H1 (cell line): ENCODE measurements around the gene ARL10. TPM values are rescaled to one million over a fixed set of nuclear protein-coding genes. Genes with fewer than 3 reads are reported as not detected.

Experiments used
- CTCF ChIA-PET: fragments of 300-600 bp; sonication (Branson Sonifier 250); formaldehyde crosslinking; loops from one replicate; lab custom pipeline; 2021; ENCODE audit not compliant: partially characterized antibody; lab: Charles Lee
- POLR2A ChIA-PET: fragments of 300-600 bp; sonication (Branson Sonifier 250); formaldehyde crosslinking; loops from one replicate; lab custom pipeline; 2021; ENCODE audit warnings: inconsistent platforms; ENCODE audit not compliant: partially characterized antibody; lab: Charles Lee
- DNase-seq, 2 experiments: peaks; one replicate each; pipeline versions ENCODE4 v3.0.0 to v3.0.0-alpha.2; 2010 to 2022; ENCODE audit warnings: low spot score in 2 of 2, low read depth in 1 of 2, mixed read lengths in 1 of 2
- FAIRE-seq: peaks from 2 replicates; lab custom pipeline; 2011; peaks lifted over from hg19 to GRCh38; lab: Jason Lieb, UNC
- H2AFZ ChIP-seq: 2 replicates; pipeline ENCODE4 v1.8.1; 2012; ENCODE audit warnings: low read length, inconsistent platforms
- H2AK5ac ChIP-seq: 2 replicates; pipeline ENCODE4 v1.6.1; 2013; ENCODE audit warnings: low read depth, low read length
- H2BK120ac ChIP-seq: replicated peaks from 2 replicates; pipeline ENCODE3; 2013; ENCODE audit warnings: low read depth, low read length, inconsistent platforms
- H2BK12ac ChIP-seq: 2 replicates; pipeline ENCODE4 v1.6.1; 2013; ENCODE audit warnings: low read depth, low read length
- H2BK15ac ChIP-seq: 2 replicates; pipeline ENCODE4 v1.6.1; 2013; ENCODE audit warnings: low read length
- H2BK20ac ChIP-seq: 2 replicates; pipeline ENCODE4 v1.6.1; 2013; ENCODE audit warnings: low read length
- H2BK5ac ChIP-seq: 2 replicates; pipeline ENCODE4 v1.6.1; 2013; ENCODE audit warnings: low read depth, low read length
- H3K14ac ChIP-seq: 2 replicates; pipeline ENCODE4 v1.6.1; 2013; ENCODE audit warnings: inconsistent platforms; ENCODE audit not compliant: insufficient read length
- H3K18ac ChIP-seq: 2 replicates; pipeline ENCODE4 v1.6.1; 2013; ENCODE audit warnings: low read length; ENCODE audit errors: extremely low read depth
- H3K23ac ChIP-seq: 2 replicates; pipeline ENCODE4 v1.6.1; 2013; ENCODE audit warnings: inconsistent platforms; ENCODE audit not compliant: insufficient read length
- H3K23me2 ChIP-seq: 2 replicates; pipeline ENCODE4 v1.6.1; 2013; ENCODE audit warnings: low read depth, low read length
- H3K27ac ChIP-seq: 2 replicates; pipeline ENCODE4 v1.6.1; 2011; ENCODE audit warnings: low read depth, low read length, inconsistent platforms
- H3K27me3 ChIP-seq, 4 experiments: replicated peaks in 1 of 4; 1 replicate in 1 of 4; 2 replicates in 3 of 4; pipeline versions ENCODE4 v1.6.1 to v1.8.1; 2011 to 2013; ENCODE audit warnings: low read length in 3 of 4, mild to moderate bottlenecking in 3 of 4, inconsistent platforms in 2 of 4, mixed read lengths in 2 of 4, moderate library complexity in 1 of 4; ENCODE audit not compliant: control insufficient read depth in 3 of 4, insufficient read depth in 3 of 4; ENCODE audit errors: extremely low read depth in 1 of 4
- H3K36me3 ChIP-seq, 4 experiments: 2 replicates each; pipeline versions ENCODE4 v1.6.1 to v1.8.1; 2011 to 2013; ENCODE audit warnings: mild to moderate bottlenecking in 4 of 4, low read length in 3 of 4, moderate library complexity in 2 of 4, control low read depth in 1 of 4, inconsistent platforms in 1 of 4; ENCODE audit not compliant: insufficient read depth in 4 of 4, control insufficient read depth in 2 of 4
- H3K4ac ChIP-seq: replicated peaks from 2 replicates; pipeline ENCODE3; 2013; ENCODE audit warnings: low read length, low read depth, mixed read lengths, inconsistent platforms; ENCODE audit not compliant: insufficient read length
- H3K4me1 ChIP-seq, 4 experiments: replicated peaks in 1 of 4; 1 replicate in 1 of 4; 2 replicates in 3 of 4; pipeline versions ENCODE4 v1.6.1 to v1.8.1; 2011 to 2013; ENCODE audit warnings: low read length in 3 of 4, inconsistent platforms in 2 of 4, mixed read lengths in 1 of 4; ENCODE audit not compliant: insufficient read depth in 4 of 4, control insufficient read depth in 3 of 4
- H3K4me2 ChIP-seq, 2 experiments: 2 replicates each; pipeline versions ENCODE4 v1.6.1 to v1.8.1; 2011 to 2013; ENCODE audit warnings: low read depth in 2 of 2, low read length in 2 of 2, control low read depth in 1 of 2, inconsistent platforms in 1 of 2, mild to moderate bottlenecking in 1 of 2; ENCODE audit not compliant: insufficient read depth in 1 of 2
- H3K4me3 ChIP-seq, 4 experiments: fragments of 200-600, 300-600 bp in 1 of 4; sonication (generic), shearing (Covaris generic), sonication (Bioruptor Twin) in 1 of 4; 2 replicates each; pipeline versions ENCODE4 v1.5.1 to v1.8.1; 2011 to 2016; ENCODE audit warnings: low read length in 4 of 4, low read depth in 3 of 4, control low read depth in 2 of 4, inconsistent platforms in 2 of 4, mild to moderate bottlenecking in 2 of 4, mixed read lengths in 1 of 4, moderate library complexity in 1 of 4; ENCODE audit not compliant: insufficient read depth in 2 of 4; ENCODE audit errors: extremely low read depth in 1 of 4
- H3K56ac ChIP-seq: replicated peaks from 2 replicates; pipeline ENCODE3; 2013; ENCODE audit warnings: low read depth, mild to moderate bottlenecking, mixed read lengths, low read length, inconsistent platforms; ENCODE audit not compliant: insufficient read length
- H3K79me1 ChIP-seq: 2 replicates; pipeline ENCODE4 v1.6.1; 2013; ENCODE audit warnings: low read depth, low read length, control low read depth
- H3K79me2 ChIP-seq, 2 experiments: 2 replicates each; pipeline versions ENCODE4 v1.6.1 to v1.8.1; 2012 to 2013; ENCODE audit warnings: low read length in 2 of 2, mild to moderate bottlenecking in 2 of 2, inconsistent platforms in 1 of 2; ENCODE audit not compliant: insufficient read depth in 2 of 2, control insufficient read depth in 1 of 2
- H3K9ac ChIP-seq, 4 experiments: replicated peaks in 1 of 4; 1 replicate in 1 of 4; 2 replicates in 3 of 4; pipeline versions ENCODE4 v1.6.1 to v1.8.1; 2011 to 2013; ENCODE audit warnings: low read depth in 3 of 4, low read length in 3 of 4, control low read depth in 2 of 4, mild to moderate bottlenecking in 2 of 4, moderate library complexity in 2 of 4, inconsistent platforms in 1 of 4; ENCODE audit errors: extremely low read depth in 1 of 4
- H3K9me3 ChIP-seq, 2 experiments: 2 replicates each; pipeline versions ENCODE4 v1.6.1 to v1.8.1; 2012 to 2013; ENCODE audit warnings: mild to moderate bottlenecking in 2 of 2, moderate library complexity in 2 of 2, control low read depth in 1 of 2, inconsistent platforms in 1 of 2, low read depth in 1 of 2, low read length in 1 of 2, mixed read lengths in 1 of 2; ENCODE audit not compliant: insufficient read depth in 2 of 2
- H4K20me1 ChIP-seq, 2 experiments: replicated peaks in 1 of 2; 2 replicates each; pipeline versions ENCODE3 to v1.8.1; 2011 to 2013; ENCODE audit warnings: inconsistent platforms in 2 of 2, low read length in 2 of 2, mild to moderate bottlenecking in 1 of 2; ENCODE audit not compliant: insufficient read depth in 2 of 2, control insufficient read depth in 1 of 2
- H4K5ac ChIP-seq: 2 replicates; pipeline ENCODE4 v1.6.1; 2013; ENCODE audit warnings: low read length, low read depth, mixed read lengths, inconsistent platforms; ENCODE audit not compliant: insufficient read length
- H4K8ac ChIP-seq: 2 replicates; pipeline ENCODE4 v1.8.0; 2013; ENCODE audit warnings: mild to moderate bottlenecking, moderate library complexity, low read length, inconsistent platforms; ENCODE audit not compliant: insufficient read depth; ENCODE audit errors: extremely low read depth
- H4K91ac ChIP-seq: replicated peaks from 2 replicates; pipeline ENCODE3; 2013; ENCODE audit warnings: low read length, mixed read lengths, inconsistent platforms; ENCODE audit not compliant: insufficient read length
- ATF2 ChIP-seq: IDR thresholded peaks from 2 replicates; pipeline ENCODE4 v1.6.1; 2012; ENCODE audit warnings: low read length, inconsistent platforms
- CREB1 ChIP-seq: IDR thresholded peaks from 2 replicates; pipeline ENCODE4 v1.6.1; 2012; ENCODE audit warnings: inconsistent platforms
- EZH2 ChIP-seq: fragments of 200-600 bp; sonication (generic); IDR thresholded peaks from 2 replicates; pipeline ENCODE4 v1.7.1; 2012; ENCODE audit warnings: low read depth, mild to moderate bottlenecking, moderate library complexity, low read length, inconsistent platforms; ENCODE audit not compliant: severe bottlenecking
- FOSL1 ChIP-seq: IDR thresholded peaks from 2 replicates; pipeline ENCODE4 v1.6.1; 2011; ENCODE audit warnings: mild to moderate bottlenecking, low read depth, low read length, moderate library complexity; ENCODE audit not compliant: insufficient read depth
- GTF2F1 ChIP-seq: IDR thresholded peaks from 2 replicates; pipeline ENCODE4 v1.6.1; 2012; ENCODE audit warnings: low read depth, low read length, improper control_type of control experiment, borderline replicate concordance
- KDM4A ChIP-seq: IDR thresholded peaks from one replicate; pipeline ENCODE4 v1.7.1; 2012; ENCODE audit warnings: low read depth, mild to moderate bottlenecking, moderate library complexity, low read length, inconsistent platforms; ENCODE audit not compliant: severe bottlenecking
- NANOG ChIP-seq: IDR thresholded peaks from 2 replicates; pipeline ENCODE4 v1.6.1; 2011; ENCODE audit warnings: low read length, low read depth, mild to moderate bottlenecking, inconsistent platforms; ENCODE audit not compliant: insufficient read depth, poor library complexity, severe bottlenecking
- POLR2A ChIP-seq, 2 experiments: IDR thresholded peaks; 1 replicate in 1 of 2; 2 replicates in 1 of 2; pipeline ENCODE4 v1.6.1; 2011; ENCODE audit warnings: low read depth in 2 of 2, low read length in 2 of 2, mild to moderate bottlenecking in 2 of 2; ENCODE audit errors: control extremely low read depth in 1 of 2
- SIX5 ChIP-seq: IDR thresholded peaks from 2 replicates; pipeline ENCODE4 v1.6.1; 2011; ENCODE audit warnings: mild to moderate bottlenecking, low read depth, low read length
- SP2 ChIP-seq: IDR thresholded peaks from 2 replicates; pipeline ENCODE4 v1.6.1; 2012; ENCODE audit warnings: mild to moderate bottlenecking, low read length, inconsistent platforms
- ZNF274 ChIP-seq: IDR thresholded peaks from 2 replicates; pipeline ENCODE4 v1.7.0; 2012; ENCODE audit warnings: low read length, borderline replicate concordance; ENCODE audit errors: extremely low read depth
- WGBS, 2 experiments: shearing (Covaris generic) in 1 of 2; methylation state at CpG; one replicate each; pipeline versions ENCODE4 v1.1.6 to v1.1.7; 2013 to 2015; ENCODE audit warnings: low lambda C conversion rate in 2 of 2, mixed read lengths in 2 of 2, inconsistent platforms in 1 of 2, low coverage in 1 of 2, missing lambda C conversion rate in 1 of 2; ENCODE audit not compliant: insufficient replicate concordance in 2 of 2, insufficient coverage in 1 of 2, insufficient read length in 1 of 2; ENCODE audit errors: extremely low coverage in 1 of 2, missing lambda C conversion rate in 1 of 2; 5-methylcytosine and 5-hydroxymethylcytosine counted together
- polyA plus RNA-seq, 7 experiments: library from polyadenylated mRNA; depleted of rRNA in 3 of 7; stranded (reverse) in 5 of 7; unstranded in 2 of 7; fragments of >200 nt in 5 of 7; fragments of 200-250 nt in 2 of 7; gene quantifications; 1 replicate in 5 of 7; 2 replicates in 1 of 7; 4 replicates in 1 of 7; pipeline versions ENCODE4 v1.2.1 to v1.2.3, GENCODE V29; 2011 to 2013; ENCODE audit warnings: missing spikeins in 2 of 7, mixed read lengths in 2 of 7
- total RNA-seq: library from RNA; stranded (reverse); fragmentation: NEBNext Ultra II Directional; extraction: Animal tissue kit (Norgen Biotek cat#: 25700); gene quantifications from 2 replicates; pipeline ENCODE4 v1.2.1, GENCODE V29; 2021

Gene ARL10
- total and polyA plus RNA-seq, 2 of the 8 experiments (the other 6 are each of a cell fraction or from before 2014, with no cell fraction given), result 3.1 to 7.4 TPM

DNA sequence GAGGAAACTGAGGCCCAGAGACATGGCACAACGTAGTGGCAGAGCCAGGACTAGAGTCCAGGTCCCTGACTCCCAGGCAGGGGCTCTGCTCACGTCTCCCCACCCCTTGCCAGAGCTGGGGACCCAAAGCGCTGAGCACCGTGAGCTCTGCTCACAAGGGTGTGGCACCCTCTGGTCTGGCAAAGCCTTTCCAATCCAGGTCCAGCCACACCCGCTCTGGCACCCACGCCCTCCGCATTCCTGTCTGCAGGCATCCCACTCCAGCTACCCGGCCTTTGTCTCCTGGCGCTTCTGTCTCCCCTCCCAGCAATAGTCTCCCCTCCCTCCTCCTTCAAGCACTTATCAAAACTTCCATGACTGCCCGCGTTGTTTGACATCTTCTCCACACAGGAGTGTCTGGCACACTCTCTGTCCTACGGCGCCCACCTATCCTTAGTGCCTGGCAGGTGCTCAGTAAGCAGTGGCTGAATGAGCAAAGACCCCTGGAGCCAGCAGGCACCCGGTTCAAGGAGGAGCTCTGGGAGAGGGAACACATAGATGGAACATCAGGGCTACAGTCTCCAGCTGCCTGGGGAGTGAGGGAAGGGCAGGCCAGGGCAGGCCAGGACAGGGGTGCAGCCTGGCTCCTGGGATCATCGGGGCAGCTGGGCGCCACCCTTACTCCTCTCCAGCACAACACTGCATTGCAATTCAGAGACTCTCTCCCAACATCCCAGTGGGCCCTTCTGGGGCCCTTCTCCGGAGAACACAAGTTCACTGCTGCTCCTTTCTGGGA lies 35.3 kb downstream of the ARL10 start:
- no peak overlapping the region for H2AK5ac ChIP-seq
- no peaks in the 10 kb centered on the region for H3K4me1 ChIP-seq
- no peak overlapping the region for H4K91ac ChIP-seq
- no peaks in the 10 kb centered on the region for H3K36me3 ChIP-seq
- H3K4ac ChIP-seq, result no peak overlapping the region
- H3K27ac ChIP-seq, result no peak overlapping the region
- no peak overlapping the region for H2BK120ac ChIP-seq
- no peak overlapping the region for H3K18ac ChIP-seq
- H2BK12ac ChIP-seq, result no peak overlapping the region
- H3K4me2 ChIP-seq, result no peak overlapping the region
- no peak overlapping the region for H3K9ac ChIP-seq
- no peak overlapping the region for H2BK15ac ChIP-seq
- H4K5ac ChIP-seq, result no peak overlapping the region
- no peak overlapping the region for H2BK20ac ChIP-seq
- H3K4me3 ChIP-seq, result no peak overlapping the region
- no peak for FAIRE-seq
- no peak overlapping the region for H4K8ac ChIP-seq
- H3K23ac ChIP-seq, result no peak overlapping the region
- CTCF ChIA-PET, result interaction anchor here (0.8 kb wide), 1 partner anchor 9 kb away, joined by 4 read pairs; no protein-coding TSS in a partner anchor
- no peaks in the 10 kb centered on the region for H3K27me3 ChIP-seq
- no peaks in the 10 kb centered on the region for H3K9me3 ChIP-seq
- POLR2A ChIA-PET, result interaction anchor here (1.0 to 1.2 kb wide), 2 partner anchors 9 to 12 kb away, joined by 3 to 4 read pairs; partner anchors contain the start of genes HIGD2A and NOP16
- H3K79me1 ChIP-seq, result no peaks in the 10 kb centered on the region
- no peak overlapping the region for H2AFZ ChIP-seq
- WGBS, 2 experiments, result 82% methylated on average over 15 of the region's 17 CpGs; no CpG with 5 or more reads in 1 of the 2 experiments
- H3K14ac ChIP-seq, result no peak overlapping the region
- DNase-seq, result no peak
- H3K79me2 ChIP-seq, result no peaks in the 10 kb centered on the region
- H3K56ac ChIP-seq, result no peak overlapping the region
- H3K23me2 ChIP-seq, result no peaks in the 10 kb centered on the region
- peaks cover 0 to 1% of the 10 kb centered on the region in 2 experiments for H4K20me1 ChIP-seq
- no peak overlapping the region for H2BK5ac ChIP-seq
- TF ChIP-seq GTF2F1, result no peak
- no peak for TF ChIP-seq KDM4A
- TF ChIP-seq ZNF274, result no peak
- no peak for TF ChIP-seq ATF2
- TF ChIP-seq EZH2, result no peak
- TF ChIP-seq POLR2A (IDR thresholded peaks at IDR 0.05; ENCODE audit: control extremely low read depth in 1 of 2, low read depth in 2 of 2, low read length in 2 of 2), result no peak
- TF ChIP-seq FOSL1, result no peak
- TF ChIP-seq SIX5, result no peak
- no peak for TF ChIP-seq CREB1
- TF ChIP-seq SP2, result no peak
- no peak for TF ChIP-seq NANOG
